Natural killer cell treated with Interleukin-12 subunit alpha and Interleukin-12 subunit beta and Interleukin-15 and Interleukin-18, amount 100 ng/mL, for 72 hours (primary cell): ENCODE data around the gene DTD1. TPM values are rescaled to one million over a fixed set of nuclear protein-coding genes. Genes with fewer than 3 reads are reported as not detected.

Source experiments
- ATAC-seq, 2 donors: fragments of 150-1000 bp; cut with Tn5 transposase in 1 of 2; sonication (Bioruptor Pico), chemical (Tn5 transposase) in 1 of 2; 2 replicates each; pipeline ENCODE4 v1.10.0; 2021
- DNase-seq: peaks from one replicate; pipeline ENCODE4 v3.0.0; 2022; ENCODE audit warnings: low spot score
- H3K27ac Mint-ChIP-seq, 2 donors: 1 replicate in 1 of 2; 2 replicates in 1 of 2; pipeline ENCODE4 v1.8.0; 2022; ENCODE audit warnings: mixed read lengths in 2 of 2, mild to moderate bottlenecking in 1 of 2, moderate library complexity in 1 of 2
- H3K27me3 Mint-ChIP-seq, 2 donors: 1 replicate in 1 of 2; 2 replicates in 1 of 2; pipeline ENCODE4 v1.8.0; 2022; ENCODE audit warnings: mixed read lengths in 2 of 2
- H3K36me3 Mint-ChIP-seq: one replicate; pipeline ENCODE4 v1.8.0; 2022; ENCODE audit warnings: mixed read lengths
- H3K4me1 Mint-ChIP-seq, 2 donors: 1 replicate in 1 of 2; 2 replicates in 1 of 2; pipeline ENCODE4 v1.8.0; 2022; ENCODE audit warnings: low read depth in 2 of 2, mixed read lengths in 2 of 2, mild to moderate bottlenecking in 1 of 2
- H3K4me3 Mint-ChIP-seq: one replicate; pipeline ENCODE4 v1.8.0; 2022; ENCODE audit warnings: mixed read lengths
- H3K9me3 Mint-ChIP-seq: 2 replicates; pipeline ENCODE4 v1.8.0; 2022; ENCODE audit warnings: mixed read lengths
- total RNA-seq, 2 donors: library from RNA; stranded (reverse); gene quantifications; one replicate each; pipeline ENCODE4 v1.2.3, GENCODE V29; 2022

The DTD1 gene
- total RNA-seq, 2 donors from 2014 or later: 46.1 to 49.8 TPM

GRCh38 chr20:18585134-18585533 is 2.7 kb upstream of the DTD1 start:
- no peak for DNase-seq
- no peaks in the 10 kb centered on the region for H3K36me3 Mint-ChIP-seq
- peaks cover 18 to 23% of the 10 kb centered on the region in 2 donors for H3K4me1 Mint-ChIP-seq
- no peak overlapping the region for H3K4me3 Mint-ChIP-seq
- H3K27me3 Mint-ChIP-seq: peaks cover 5 to 9% of the 10 kb centered on the region in 2 donors
- no peak for ATAC-seq
- H3K27ac Mint-ChIP-seq: no peak overlapping the region
- no peaks in the 10 kb centered on the region for H3K9me3 Mint-ChIP-seq

GRCh38 chr20:18588574-18588933 is 700 bp downstream of the DTD1 start:
- Mint-ChIP-seq H3K27me3 (peaks cover 5 to 8% of the 10 kb centered on the region in 2 donors), H3K9me3 (no peaks in the 10 kb centered on the region), H3K36me3 (no peaks in the 10 kb centered on the region), H3K27ac (peak overlapping the region; percentile 50 to 90), H3K4me1 (peaks cover 18 to 23% of the 10 kb centered on the region in 2 donors), H3K4me3 (peak overlapping the region; percentile 81)
- DNase-seq: no peak
- ATAC-seq: no peak

GRCh38 chr20:18589941-18590674 is 2.3 kb downstream of the DTD1 start:
- peak overlapping the region; percentile 81 for H3K4me3 Mint-ChIP-seq
- H3K4me1 Mint-ChIP-seq: peaks cover 22 to 23% of the 10 kb centered on the region in 2 donors
- DNase-seq (no peak), ATAC-seq (no peak)
- no peaks in the 10 kb centered on the region for H3K9me3 Mint-ChIP-seq
- H3K27ac Mint-ChIP-seq: peak overlapping the region; percentile 50 to 90
- H3K36me3 Mint-ChIP-seq: no peaks in the 10 kb centered on the region
- H3K27me3 Mint-ChIP-seq: no peaks in the 10 kb centered on the region

GRCh38 chr20:18596270-18596669 is 8.4 kb downstream of the DTD1 start:
- DNase-seq (no peak), ATAC-seq (no peak)
- H3K36me3 Mint-ChIP-seq: peaks cover 16% of the 10 kb centered on the region
- H3K4me1 Mint-ChIP-seq: peaks cover 0 to 8% of the 10 kb centered on the region in 2 donors
- H3K27ac Mint-ChIP-seq: no peak overlapping the region
- no peaks in the 10 kb centered on the region for H3K9me3 Mint-ChIP-seq
- H3K4me3 Mint-ChIP-seq: no peak overlapping the region
- no peaks in the 10 kb centered on the region for H3K27me3 Mint-ChIP-seq

- H3K4me3 Mint-ChIP-seq: no peak overlapping the region
- no peak for DNase-seq
- peaks cover 6% of the 10 kb centered on the region for H3K36me3 Mint-ChIP-seq
- peaks cover under 1 to 5% of the 10 kb centered on the region in 2 donors for H3K4me1 Mint-ChIP-seq
- H3K9me3 Mint-ChIP-seq: no peaks in the 10 kb centered on the region
- ATAC-seq: no peak
- no peaks in the 10 kb centered on the region for H3K27me3 Mint-ChIP-seq
- no peak overlapping the region for H3K27ac Mint-ChIP-seq
Observed at GRCh38 chr20:18609741-18610140, 21.9 kb downstream of the DTD1 start.

GRCh38 chr20:18611492-18611891 is 23.6 kb downstream of the DTD1 start:
- no peaks in the 10 kb centered on the region for H3K27me3 Mint-ChIP-seq
- H3K9me3 Mint-ChIP-seq: no peaks in the 10 kb centered on the region
- no peak overlapping the region for H3K27ac Mint-ChIP-seq
- peaks cover 2 to 5% of the 10 kb centered on the region in 2 donors for H3K4me1 Mint-ChIP-seq
- DNase-seq: no peak
- ATAC-seq: no peak
- H3K4me3 Mint-ChIP-seq: no peak overlapping the region
- H3K36me3 Mint-ChIP-seq: peaks cover 6% of the 10 kb centered on the region

GRCh38 chr20:18613553-18613952 is 25.7 kb downstream of the DTD1 start:
- ATAC-seq (peak in 1 of 2 donors; percentile 59), DNase-seq (no peak)
- Mint-ChIP-seq H3K27ac (no peak overlapping the region), H3K9me3 (no peaks in the 10 kb centered on the region), H3K27me3 (no peaks in the 10 kb centered on the region), H3K4me1 (peaks cover 2 to 5% of the 10 kb centered on the region in 2 donors), H3K4me3 (no peak overlapping the region), H3K36me3 (peaks cover 6% of the 10 kb centered on the region)

- DNase-seq (no peak), ATAC-seq (no peak)
- Mint-ChIP-seq H3K36me3 (peaks cover 6% of the 10 kb centered on the region), H3K27ac (no peak overlapping the region), H3K4me1 (peaks cover 2 to 5% of the 10 kb centered on the region in 2 donors), H3K9me3 (no peaks in the 10 kb centered on the region), H3K27me3 (no peaks in the 10 kb centered on the region), H3K4me3 (no peak overlapping the region)
Observed at GRCh38 chr20:18614244-18614643, 26.4 kb downstream of the DTD1 start.

GRCh38 chr20:18615020-18615650 is 27.3 kb downstream of the DTD1 start:
- Mint-ChIP-seq H3K27me3 (no peaks in the 10 kb centered on the region), H3K27ac (no peak overlapping the region), H3K4me3 (no peak overlapping the region), H3K9me3 (no peaks in the 10 kb centered on the region), H3K36me3 (no peaks in the 10 kb centered on the region), H3K4me1 (peaks cover 2 to 5% of the 10 kb centered on the region in 2 donors)
- ATAC-seq (no peak), DNase-seq (no peak)

GRCh38 chr20:18621004-18621403 is 33.1 kb downstream of the DTD1 start:
- DNase-seq (no peak), ATAC-seq (no peak)
- no peaks in the 10 kb centered on the region for H3K36me3 Mint-ChIP-seq
- no peaks in the 10 kb centered on the region for H3K4me1 Mint-ChIP-seq
- no peaks in the 10 kb centered on the region for H3K27me3 Mint-ChIP-seq
- H3K4me3 Mint-ChIP-seq: no peak overlapping the region
- no peak overlapping the region for H3K27ac Mint-ChIP-seq
- no peaks in the 10 kb centered on the region for H3K9me3 Mint-ChIP-seq

GRCh38 chr20:18623156-18623910 is 35.5 kb downstream of the DTD1 start:
- ATAC-seq (no peak), DNase-seq (no peak)
- no peaks in the 10 kb centered on the region for H3K4me1 Mint-ChIP-seq
- no peaks in the 10 kb centered on the region for H3K36me3 Mint-ChIP-seq
- H3K27me3 Mint-ChIP-seq: no peaks in the 10 kb centered on the region
- H3K27ac Mint-ChIP-seq: no peak overlapping the region
- no peak overlapping the region for H3K4me3 Mint-ChIP-seq
- H3K9me3 Mint-ChIP-seq: no peaks in the 10 kb centered on the region

GRCh38 chr20:18624948-18625347 is 37.1 kb downstream of the DTD1 start:
- ATAC-seq (no peak), DNase-seq (no peak)
- no peak overlapping the region for H3K4me3 Mint-ChIP-seq
- no peaks in the 10 kb centered on the region for H3K27me3 Mint-ChIP-seq
- no peak overlapping the region for H3K27ac Mint-ChIP-seq
- no peaks in the 10 kb centered on the region for H3K9me3 Mint-ChIP-seq
- no peaks in the 10 kb centered on the region for H3K36me3 Mint-ChIP-seq
- no peaks in the 10 kb centered on the region for H3K4me1 Mint-ChIP-seq

GRCh38 chr20:18625907-18626655 is 38.2 kb downstream of the DTD1 start:
- H3K36me3 Mint-ChIP-seq: no peaks in the 10 kb centered on the region
- DNase-seq: no peak
- H3K27ac Mint-ChIP-seq: no peak overlapping the region
- no peak overlapping the region for H3K4me3 Mint-ChIP-seq
- no peaks in the 10 kb centered on the region for H3K4me1 Mint-ChIP-seq
- H3K27me3 Mint-ChIP-seq: no peaks in the 10 kb centered on the region
- no peaks in the 10 kb centered on the region for H3K9me3 Mint-ChIP-seq
- no peak for ATAC-seq
